Measurements from ENCODE around the gene BBLN.
"Not testable (repeated sequence)": the region's sequence is repeated elsewhere in the genome, so short reads cannot be mapped to it uniquely, and the experiment has no call there.

- not testable (repeated sequence) for TF ChIP-seq CTCF (IDR thresholded peaks at IDR 0.05; ENCODE audit: insufficient read depth, low read depth, low read length); EZH2 (IDR thresholded peaks at IDR 0.05; ENCODE audit: insufficient read depth, low read length)
Measured at GRCh38 chr9:128130651-128131050, 29.4 kb upstream of the BBLN start.

Data from astrocyte (in vitro differentiated cells and primary cell).